ENCODE data around the gene GALNT9.

The GALNT9 gene

DNA sequence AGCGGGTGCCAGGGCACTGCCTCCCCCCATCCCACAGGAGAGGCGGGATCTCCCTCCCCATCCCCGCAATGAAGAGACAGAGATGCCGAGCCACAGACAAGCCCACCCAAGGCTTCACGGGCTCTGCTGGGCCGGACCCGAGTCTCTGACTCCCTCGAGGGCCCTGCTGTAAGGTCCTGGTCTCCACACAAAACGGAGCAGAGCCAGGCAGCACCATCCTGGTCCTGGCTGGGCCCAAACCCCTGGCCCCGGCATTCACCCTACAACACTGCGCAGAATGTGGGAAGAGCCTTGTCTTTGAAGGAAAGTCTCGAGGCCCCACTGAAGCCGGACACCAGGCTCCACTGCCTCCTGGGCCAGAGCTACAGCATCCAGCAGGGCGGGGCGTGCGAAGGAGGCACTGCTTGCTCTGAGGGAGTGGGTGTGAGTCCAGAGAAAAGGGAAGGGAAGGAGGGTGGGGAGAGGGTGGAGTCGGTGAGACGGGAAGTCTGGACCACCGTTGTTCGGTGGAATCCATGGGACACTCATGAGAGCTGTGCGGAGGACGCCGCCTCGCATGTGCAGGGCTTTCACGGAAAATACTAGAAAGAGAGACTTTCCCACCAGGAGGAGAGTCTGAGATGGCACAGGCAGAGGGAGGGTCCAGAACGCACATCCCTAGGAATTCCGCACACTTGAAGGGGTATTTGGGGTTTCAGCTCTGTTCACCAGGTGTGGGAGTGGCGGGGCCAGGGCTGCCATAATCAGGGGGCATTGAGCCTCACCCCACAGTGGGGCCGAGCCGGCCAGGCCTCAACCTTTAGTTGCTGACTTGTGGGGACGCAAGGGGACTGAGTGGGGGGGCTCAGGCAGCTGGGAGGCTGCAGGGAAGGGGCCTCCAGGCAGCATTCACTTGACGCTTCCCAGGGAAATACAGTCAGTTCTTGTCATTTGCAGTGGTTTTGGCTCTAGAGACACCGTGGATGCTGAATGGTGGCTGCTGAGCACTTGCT, 36.8 kb downstream of the GALNT9 start:
- DNase-seq: no peak

DNA sequence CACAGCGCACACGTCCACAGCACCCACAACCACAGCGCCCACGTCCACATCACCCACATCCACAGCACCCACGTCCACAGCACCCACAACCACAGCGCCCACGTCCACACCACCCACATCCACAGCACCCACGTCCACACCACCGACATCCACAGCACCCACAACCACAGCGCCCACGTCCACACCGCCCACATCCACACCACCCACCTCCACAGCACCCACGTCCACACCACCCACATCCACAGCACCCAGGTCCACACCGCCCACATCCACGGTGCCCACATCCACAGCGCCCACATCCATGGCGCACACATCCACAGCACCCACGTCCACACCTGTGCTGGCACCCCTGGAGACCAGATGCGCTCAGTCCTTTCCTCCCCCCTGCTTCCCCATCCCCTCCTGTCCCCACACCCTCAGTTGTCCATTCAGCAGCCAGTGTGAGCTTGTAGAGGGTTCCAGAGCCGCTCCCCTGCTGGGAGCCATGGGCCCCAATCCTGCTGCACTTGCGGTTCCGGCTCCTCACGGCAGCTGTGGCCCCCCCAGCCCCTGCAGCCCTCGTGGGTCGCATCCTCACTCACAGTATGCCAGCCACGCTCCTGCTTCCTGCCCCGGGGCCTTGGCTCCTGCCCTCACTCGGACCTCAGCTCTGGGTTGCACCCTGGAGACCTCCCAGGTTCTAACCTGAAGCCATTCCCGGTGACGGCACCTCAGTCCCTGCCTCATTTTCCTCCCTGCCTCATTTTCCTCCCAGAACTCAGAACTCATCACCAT, 37.8 kb downstream of the GALNT9 start:
- DNase-seq: no peak

DNA sequence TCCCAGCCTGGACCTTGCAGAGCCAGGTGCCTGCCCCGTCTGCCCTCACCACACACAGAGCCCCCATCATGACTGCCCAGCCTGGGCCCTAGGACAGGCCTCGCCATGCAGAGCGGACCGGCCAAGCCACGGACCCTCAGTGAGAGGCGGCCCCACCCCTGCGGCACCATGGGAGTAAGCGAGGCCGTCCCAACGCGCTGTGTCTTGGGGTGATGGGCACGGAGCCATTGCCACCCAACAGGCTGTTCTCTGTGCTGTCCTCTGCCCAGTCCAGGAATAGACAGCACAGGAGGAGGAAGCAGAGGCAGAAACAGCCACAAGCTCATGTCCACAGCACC, 39.2 kb downstream of the GALNT9 start:
- no peak for DNase-seq

DNA sequence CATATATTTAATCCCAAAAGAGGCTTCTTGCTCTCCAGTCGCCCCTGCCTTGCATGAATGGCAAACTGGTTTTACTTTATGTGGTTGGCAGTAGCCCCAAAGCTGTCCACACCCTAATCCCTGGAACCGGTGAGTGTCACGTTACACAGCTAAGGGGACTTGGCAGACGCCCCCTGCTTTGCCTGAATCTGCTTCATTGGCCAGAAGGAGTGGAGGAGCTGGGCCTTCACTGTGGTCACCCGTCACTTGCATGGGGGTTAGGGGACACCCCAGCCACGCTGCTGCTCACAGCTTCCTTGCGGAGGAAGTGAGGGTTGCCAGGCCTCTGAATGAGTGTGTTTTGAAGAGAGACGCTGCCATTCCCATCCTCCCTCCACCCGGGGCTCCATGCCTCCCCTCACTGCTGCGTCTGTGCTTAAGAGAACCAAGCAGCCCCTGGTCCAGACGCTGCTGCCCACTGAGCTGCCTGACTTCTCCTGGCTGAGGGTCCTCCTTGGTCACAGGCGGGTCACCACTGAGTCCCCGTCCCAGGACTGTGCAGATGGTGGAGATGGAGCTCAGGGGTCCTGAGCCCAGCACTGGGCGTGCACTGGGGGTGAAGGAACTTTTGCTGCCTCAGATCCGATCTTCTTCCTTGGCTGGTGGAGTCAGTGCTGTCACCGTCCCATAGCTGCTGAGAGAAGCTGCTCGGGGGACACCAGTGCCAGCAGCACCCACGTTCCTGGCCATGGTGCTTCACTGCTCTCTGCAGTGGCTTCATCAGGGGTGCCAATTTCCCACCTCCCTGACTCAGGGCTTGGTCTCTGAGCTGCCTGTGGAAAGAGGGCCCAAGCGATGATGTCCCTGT, 39.8 kb downstream of the GALNT9 start:
- DNase-seq: no peak

DNA sequence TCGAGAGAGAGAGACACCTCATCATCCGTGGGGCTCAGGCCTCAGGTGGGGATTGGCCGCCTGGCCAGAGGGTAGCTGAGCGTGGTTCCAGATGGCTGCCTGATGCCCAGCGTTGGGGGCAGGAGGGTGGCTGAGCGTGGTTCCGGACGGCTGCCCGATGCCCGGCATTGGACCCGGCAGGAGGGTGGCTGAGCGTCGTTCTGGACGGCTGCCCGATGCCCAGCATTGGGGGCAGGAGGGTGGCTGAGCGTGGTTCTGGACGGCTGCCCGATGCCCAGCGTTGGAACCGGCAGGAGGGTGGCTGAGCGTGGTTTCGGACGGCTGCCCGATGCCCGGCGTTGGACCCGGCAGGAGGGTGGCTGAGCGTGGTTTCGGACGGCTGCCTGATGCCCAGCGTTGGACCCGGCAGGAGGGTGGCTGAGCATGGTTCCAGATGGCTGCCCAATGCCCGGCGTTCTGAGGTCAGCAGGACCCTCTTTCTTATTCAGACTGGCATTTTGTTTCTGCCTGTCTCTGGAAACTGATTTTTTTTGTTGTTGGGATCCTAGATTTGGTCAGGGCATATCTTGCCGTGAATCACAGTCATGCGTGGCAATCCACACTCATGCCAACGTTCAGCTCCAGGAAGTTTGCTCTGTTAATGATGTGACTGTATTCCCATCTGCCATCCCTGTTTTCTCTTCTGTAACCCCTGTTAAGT, 40.7 kb downstream of the GALNT9 start:
- no peak for DNase-seq

DNA sequence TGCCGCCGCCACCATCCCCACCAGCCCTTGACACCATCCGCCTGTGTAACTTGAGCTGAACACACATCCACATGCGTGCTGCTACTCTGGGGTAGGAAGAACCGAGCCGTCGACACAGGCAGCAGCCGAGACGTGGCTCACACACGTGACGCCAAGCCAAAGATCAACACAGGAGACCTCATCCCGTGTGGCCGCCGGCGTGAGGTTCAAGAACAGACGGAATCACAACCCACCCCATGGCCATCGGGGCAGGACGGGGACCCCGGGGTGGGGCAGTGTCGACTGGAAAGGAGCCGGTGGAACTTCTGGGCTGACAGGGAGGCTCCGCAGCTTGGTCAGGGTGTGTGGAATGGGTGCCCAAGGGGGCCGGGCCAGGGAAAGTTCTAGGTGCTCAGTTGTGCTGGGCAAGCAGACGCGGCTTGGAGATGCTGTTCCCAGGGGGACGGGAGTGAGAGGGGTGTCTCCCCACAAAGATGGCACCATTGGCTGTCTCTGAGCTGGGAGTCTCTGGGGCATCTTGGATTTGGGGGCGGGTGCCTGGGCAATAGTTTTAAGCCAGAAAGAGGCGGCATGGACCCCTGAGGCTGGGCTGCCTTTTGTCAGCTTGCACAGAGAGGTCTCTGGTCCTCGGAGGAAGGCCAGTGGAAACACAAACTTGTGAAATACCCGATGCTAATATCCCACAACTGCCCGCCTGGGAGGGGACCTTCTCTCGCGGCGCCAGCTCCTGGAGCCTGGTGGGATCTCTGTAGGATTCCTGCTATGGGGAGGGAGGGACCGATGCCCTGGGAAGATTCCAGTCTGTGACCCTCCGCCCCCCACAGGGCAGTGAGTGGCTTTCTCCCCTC, 41.8 kb downstream of the GALNT9 start:
- no peak for DNase-seq

DNA sequence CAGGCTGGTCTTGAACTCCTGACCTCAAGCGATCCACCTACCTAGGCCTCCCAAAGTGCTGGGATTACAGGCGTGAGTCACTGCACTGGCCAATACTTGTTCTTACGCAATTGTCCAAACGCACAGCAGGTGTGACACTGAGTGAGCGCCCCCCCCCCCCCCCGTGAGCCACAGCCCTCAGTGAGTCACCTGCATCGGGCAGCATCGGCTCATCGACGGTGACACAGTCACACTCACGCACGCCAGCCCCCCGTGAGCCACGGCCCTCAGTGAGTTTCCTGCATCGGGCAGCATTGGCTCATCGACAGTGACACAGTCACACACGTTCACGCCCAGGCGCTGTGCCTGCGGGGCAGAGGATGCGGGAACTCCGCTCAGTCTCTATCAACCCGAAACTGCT, 42.5 kb downstream of the GALNT9 start:
- no peak for DNase-seq

DNA sequence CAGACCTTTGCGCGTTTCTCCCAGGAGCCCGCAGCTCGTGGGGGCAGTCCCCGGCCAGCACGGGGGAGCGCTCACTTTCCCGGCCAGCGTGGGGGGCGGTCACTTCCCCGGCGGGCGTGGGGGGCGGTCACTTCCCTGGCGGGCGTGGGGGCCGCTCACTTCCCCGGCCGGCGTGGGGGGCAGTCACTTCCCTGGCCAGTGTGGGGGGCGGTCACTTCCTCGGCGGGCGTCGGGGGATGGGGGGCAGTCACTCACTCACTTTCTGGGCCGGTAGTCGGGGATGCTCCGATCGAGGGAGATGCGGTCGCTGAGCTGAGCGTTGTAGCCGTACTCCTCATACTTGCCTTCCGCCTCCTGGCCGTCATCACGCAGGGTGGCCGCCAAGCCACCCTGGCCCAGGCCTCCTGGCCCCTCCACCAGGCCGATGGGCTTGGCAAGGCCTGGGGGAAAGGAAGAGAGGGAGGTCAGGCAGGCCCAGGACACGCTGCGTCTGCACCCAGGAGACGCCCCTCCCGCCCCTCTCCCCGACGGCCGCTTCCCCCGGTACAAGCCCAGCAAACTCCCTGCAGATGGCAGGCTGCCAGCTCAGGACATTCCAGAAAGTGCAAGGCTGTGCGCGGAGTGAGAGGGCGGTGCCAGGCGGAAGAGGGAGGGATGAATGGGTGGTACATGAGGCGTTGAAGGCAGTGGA, 43.3 kb downstream of the GALNT9 start:
- DNase-seq: peak; percentile 27

DNA sequence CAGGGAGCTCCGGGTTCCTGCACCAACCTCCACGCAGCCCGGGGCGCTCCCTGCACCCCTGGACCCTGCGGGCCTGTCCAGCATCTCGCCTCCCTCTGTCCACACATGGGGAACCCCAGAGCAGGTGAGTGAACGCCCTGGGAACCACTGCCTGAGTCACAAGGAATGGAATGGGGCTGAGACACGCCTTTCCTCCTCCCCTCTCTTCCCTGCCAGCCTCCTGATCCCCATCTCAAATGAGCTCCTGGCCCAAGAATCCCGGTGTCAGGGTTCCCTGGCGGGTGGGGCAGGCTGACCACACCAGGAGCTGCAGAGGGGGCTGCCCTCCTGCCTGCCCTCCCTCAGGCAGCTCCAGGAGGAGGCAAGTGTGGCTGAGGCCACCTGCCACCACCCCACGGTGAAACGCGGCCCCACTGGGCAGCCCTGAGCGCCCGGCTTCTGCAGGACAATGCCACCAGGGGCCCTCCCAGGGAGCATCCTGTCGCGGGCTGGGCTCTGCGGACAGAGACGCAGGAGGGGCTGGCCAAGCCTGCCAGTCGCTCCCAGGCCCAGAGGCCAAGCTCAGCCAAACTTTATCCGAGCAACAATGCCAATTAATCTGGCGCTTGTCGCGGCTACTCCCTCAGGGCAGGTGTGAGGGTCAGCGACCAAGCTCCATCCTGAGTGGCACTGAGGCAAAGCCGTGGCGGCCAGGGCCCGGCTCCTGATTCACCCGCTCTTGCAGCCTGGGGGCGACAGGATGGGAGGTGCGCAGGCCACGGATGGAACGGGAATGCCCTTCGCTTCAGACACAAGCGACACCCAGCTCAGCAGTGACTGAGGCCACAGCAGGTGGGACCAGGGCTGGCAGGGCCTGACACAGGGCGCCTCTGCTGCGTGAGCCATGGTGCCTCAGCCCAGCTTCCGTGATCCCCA, 44.3 kb downstream of the GALNT9 start:
- no peak for DNase-seq

DNA sequence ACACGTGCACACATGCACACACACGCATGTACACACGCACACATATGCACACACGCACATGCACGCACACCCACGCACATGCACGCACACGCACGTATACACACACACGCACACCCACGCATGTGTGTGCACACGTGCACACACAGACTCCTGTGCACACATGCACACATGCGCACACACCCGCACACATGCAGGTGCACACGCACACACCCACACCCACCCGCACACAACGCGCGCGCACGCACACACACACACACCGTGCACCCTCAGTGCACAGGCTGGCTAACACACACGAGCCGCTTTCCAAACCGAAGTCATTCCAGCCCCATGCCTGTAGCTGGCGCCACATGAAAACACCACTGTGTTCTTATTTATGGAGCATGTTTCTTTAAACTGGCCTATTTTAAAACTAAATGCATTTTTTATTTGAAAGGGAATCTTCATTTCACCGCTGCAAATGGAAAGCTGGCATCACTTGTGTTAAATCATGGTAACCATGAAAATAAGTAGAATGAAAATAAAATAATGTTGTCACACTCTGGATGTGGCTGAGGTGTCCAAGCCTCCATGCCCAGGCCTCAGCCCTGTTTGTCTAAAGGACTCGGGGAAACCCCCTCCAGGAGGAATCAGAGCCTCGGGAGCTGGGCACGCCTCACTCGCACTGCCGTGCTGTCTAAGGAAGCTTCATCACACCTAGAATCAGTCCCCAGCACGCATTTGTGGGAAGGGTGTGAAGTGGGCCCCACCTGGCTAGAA, 45.1 kb downstream of the GALNT9 start:
- no peak for DNase-seq

DNA sequence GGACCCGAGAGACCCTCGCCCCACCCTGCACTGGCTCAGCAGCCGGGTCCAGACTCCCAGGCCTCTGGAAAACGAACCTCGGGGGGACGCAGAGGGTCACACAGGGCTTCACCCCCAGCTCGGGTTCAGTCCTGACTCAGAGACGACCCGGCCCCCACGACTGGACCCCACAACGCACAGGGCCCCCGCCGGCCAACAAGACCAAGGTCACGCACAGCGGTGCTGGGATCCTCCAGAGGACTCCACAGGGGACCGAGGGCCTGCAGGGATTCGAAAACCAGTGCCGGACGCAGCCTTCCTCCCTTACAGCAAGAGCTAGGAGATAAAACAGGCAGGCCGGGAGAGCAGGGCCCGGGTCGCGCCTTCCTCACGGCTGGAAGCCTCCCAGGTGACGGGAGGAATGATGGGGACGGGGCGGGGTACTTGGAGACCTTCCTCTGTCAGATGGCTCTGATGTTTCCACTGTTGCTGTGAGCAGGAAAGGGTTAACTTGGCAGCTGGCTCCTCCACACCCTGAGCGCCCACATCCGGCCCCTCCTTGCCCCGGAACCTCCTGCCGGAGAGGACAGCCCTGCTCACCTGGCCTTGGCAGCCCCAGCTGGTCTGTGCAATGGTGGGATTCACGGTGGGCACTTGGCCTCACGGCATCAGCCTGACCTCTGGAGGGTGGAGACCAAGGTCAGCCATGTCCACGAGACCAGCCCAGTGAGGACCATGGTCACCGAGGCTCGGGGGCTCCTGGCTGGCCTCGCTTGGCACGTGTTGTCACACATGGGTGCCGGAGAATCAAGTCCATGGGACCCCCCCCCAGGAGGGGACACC, 46.2 kb downstream of the GALNT9 start:
- DNase-seq: no peak

DNA sequence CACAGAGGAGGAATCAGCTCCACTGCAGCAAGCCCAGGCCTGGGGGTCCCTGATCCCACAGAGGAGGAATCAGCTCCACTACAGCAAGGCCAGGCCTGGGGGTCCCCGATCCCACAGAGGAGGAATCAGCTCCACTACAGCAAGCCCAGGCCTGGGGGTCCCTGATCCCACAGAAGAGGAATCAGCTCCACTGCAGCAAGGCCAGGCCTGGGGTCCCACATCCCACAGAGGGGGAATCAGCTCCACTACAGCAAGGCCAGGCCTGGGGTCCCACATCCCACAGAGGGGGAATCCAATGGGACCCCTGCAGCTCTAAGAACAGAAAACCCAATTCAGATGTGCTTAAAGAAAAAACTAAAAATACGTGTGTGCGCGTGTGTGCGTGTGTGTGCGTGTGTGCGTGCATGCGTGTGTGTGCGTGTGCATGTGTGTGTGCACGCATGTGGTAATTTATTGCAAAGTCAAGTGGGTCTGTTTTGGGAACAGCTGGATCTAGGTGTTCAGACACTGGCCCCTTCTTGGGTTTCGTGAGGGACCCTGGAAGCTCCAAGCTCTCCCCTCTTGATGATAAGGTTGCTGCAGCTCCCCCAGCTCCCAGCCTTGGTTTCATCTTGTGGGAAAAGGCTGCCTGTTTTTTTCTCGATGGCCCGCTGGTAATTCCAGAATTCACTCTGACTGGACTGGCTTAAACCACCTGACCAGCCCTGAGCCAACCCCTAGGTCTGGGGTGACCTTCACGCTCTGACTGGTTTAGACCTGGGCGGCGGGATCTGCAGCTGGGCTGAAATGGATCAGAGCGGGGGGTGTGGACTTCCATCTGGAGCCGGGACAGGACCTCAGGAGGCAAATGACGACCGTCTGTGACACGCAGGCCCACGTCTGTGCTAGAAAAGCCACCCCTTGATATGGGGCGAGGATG, 47.1 kb downstream of the GALNT9 start:
- DNase-seq: no peak

DNA sequence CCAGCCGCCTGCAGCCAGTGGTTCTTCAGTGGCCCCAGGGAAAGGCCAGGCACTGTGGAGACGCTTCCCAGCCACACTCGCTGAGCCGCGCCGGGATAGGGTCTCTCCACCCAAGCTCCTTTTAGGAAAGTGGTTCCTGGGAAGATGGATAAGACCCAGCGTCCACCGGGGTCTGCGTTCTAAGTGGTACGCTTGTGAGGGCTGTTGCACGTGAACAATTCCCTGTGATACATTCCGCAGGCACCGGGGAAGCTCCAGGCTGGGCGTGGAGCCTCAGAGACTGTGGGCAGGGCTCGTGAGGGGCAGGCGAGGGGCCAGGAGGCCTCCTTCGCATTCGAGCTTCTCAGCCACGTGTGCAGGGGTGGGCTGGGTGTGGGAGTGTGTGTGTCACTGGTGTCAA, 48.4 kb downstream of the GALNT9 start:
- DNase-seq: no peak

DNA sequence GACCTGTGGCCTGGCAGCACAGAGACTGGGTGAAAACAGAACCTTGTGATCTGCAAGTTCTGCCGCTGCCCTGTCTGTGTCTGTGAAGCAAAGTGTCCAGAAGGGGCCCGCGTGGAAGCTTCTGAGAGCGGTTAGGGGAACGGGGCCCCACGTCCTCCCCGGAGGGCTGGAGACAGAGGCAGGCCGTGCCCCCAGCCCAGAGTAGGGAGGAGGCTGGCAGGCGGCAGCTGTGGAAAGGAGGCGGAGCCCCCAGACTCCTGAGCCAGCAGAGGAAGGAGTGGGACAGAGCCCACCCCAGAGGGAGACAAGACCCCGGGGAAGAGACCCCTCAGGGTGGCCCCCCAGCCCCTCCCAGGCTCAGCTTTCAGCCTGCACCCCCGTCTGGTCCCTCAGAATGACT, 49.0 kb downstream of the GALNT9 start:
- no peak for DNase-seq

DNA sequence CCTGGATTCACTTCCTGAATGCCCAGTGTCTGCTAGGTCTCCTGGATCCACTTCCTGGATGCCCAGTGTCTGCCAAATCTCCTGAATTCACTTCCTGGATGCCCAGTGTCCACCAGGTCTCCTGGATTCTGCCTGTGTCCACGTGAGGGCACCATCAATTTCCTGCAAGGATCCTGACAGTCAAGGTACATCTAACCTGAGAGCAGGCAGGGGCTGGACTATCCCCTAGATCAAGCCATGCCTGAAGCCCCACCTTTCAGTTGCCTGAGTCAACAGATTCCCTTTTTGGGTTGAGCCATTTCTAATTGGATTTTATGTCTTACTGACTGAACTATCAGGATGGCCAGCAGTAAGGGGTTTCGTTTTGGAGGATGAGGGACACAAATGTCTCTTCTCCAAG, 49.5 kb downstream of the GALNT9 start:
- DNase-seq: no peak

DNA sequence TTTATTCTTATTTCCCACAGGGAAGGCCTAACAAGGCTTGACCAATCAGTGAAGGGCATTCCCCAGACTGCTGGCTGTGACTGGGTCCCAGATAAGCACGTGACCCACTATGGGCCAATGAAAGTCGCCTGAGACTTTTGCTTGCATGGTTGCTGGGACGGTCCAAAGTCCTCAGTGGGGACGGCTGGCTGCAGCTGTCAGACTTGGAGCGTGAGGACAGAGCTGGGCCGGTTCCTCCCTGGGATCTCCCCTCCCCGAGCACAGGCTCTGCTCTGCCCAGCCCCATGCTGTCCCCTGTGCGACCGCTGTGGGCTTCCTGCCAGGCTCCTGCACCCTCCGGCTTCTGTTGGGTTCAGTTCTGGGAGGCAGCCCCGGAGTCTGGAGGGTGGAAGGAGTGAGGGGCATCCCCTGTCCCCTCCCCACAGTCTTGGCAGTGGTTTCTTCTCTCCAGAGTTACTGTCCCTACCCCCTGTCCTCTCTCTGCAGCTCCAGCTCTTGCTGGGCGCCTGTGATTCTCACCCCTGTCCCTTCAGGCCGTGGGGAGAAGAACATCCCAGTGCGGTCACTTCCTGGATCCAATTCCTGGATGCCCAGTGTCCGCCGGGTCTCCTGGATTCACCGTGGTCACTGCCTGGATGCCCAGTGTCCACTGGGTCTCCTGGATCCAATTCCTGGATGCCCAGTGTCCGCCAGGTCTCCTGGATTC, 50.1 kb downstream of the GALNT9 start:
- no peak for DNase-seq

Data from NCI-H1105 (cell line).